CD4-positive, alpha-beta T cell (primary cell): ENCODE measurements around the gene ZBTB2. TPM values are rescaled to one million over a fixed set of nuclear protein-coding genes. Genes with fewer than 3 reads are reported as not detected.
"Not testable (repeated sequence)": the region's sequence is repeated elsewhere in the genome, so short reads cannot be mapped to it uniquely, and the experiment has no call there.

ENCODE experiments used
- ATAC-seq: fragments of 200-7000 bp; cut with Tn5 transposase; one replicate; pipeline ENCODE4 v1.10.0; 2022; ENCODE audit warnings: mild to moderate bottlenecking; ENCODE audit not compliant: poor library complexity
- CTCF ChIA-PET: fragments of 350-600 bp; sonication (Branson Sonifier 250); formaldehyde crosslinking; loops from one replicate; lab custom pipeline; 2021; ENCODE audit warnings: antibody characterized with exemption, inconsistent platforms; lab: Charles Lee
- POLR2A ChIA-PET: fragments of 350-600 bp; sonication (Branson Sonifier 250); formaldehyde crosslinking; loops from one replicate; lab custom pipeline; 2021; ENCODE audit warnings: antibody characterized with exemption, inconsistent platforms; lab: Charles Lee
- DNase-seq, 14 experiments: peaks; one replicate each; pipeline ENCODE4 v3.0.0-alpha.2; 2013 to 2020; ENCODE audit warnings: mixed read lengths in 2 of 14
- H3K27ac ChIP-seq, 2 donors: one replicate each; pipeline versions ENCODE4 v1.5.1 to v1.7.0; 2013; ENCODE audit warnings: low read length in 2 of 2, low read depth in 1 of 2, mild to moderate bottlenecking in 1 of 2
- H3K27me3 ChIP-seq, 2 experiments: 1 replicate in 1 of 2; 2 replicates in 1 of 2; pipeline versions ENCODE4 v1.6.1 to v1.7.0; 2013; ENCODE audit warnings: low read length in 2 of 2, control low read depth in 1 of 2, mild to moderate bottlenecking in 1 of 2, moderate library complexity in 1 of 2; ENCODE audit not compliant: insufficient read depth in 2 of 2, control insufficient read depth in 1 of 2
- H3K36me3 ChIP-seq: one replicate; pipeline ENCODE4 v1.6.1; 2013; ENCODE audit warnings: low read length, control low read depth; ENCODE audit not compliant: insufficient read depth
- H3K4me1 ChIP-seq: one replicate; pipeline ENCODE4 v1.6.1; 2013; ENCODE audit warnings: low read length, control low read depth; ENCODE audit not compliant: insufficient read depth
- H3K4me3 ChIP-seq: one replicate; pipeline ENCODE4 v1.5.1; 2013; ENCODE audit warnings: mild to moderate bottlenecking, low read length, moderate library complexity
- H3K9me3 ChIP-seq, 2 experiments: 1 replicate in 1 of 2; 2 replicates in 1 of 2; pipeline versions ENCODE4 v1.6.1 to v1.7.0; 2013; ENCODE audit warnings: low read length in 2 of 2, mild to moderate bottlenecking in 2 of 2, control low read depth in 1 of 2, moderate library complexity in 1 of 2; ENCODE audit not compliant: control insufficient read depth in 1 of 2, insufficient read depth in 1 of 2
- H3K27ac Mint-ChIP-seq: one replicate; pipeline ENCODE4 v1.8.0; 2020; ENCODE audit warnings: mixed read lengths
- H3K27me3 Mint-ChIP-seq: one replicate; pipeline ENCODE4 v1.8.0; 2021; ENCODE audit warnings: mixed read lengths
- H3K36me3 Mint-ChIP-seq: one replicate; pipeline ENCODE4 v1.8.0; 2021; ENCODE audit warnings: low read depth, mixed read lengths
- H3K4me1 Mint-ChIP-seq: one replicate; pipeline ENCODE4 v1.8.0; 2021; ENCODE audit warnings: low read depth, mixed read lengths
- H3K4me3 Mint-ChIP-seq: one replicate; pipeline ENCODE4 v1.8.0; 2020; ENCODE audit warnings: mild to moderate bottlenecking, mixed read lengths
- H3K9me3 Mint-ChIP-seq: one replicate; pipeline ENCODE4 v1.8.0; 2020; ENCODE audit warnings: mixed read lengths
- CTCF ChIP-seq: fragments of 200-600 bp; IDR thresholded peaks from one replicate; pipeline ENCODE4 v1.8.0; 2022; ENCODE audit warnings: antibody characterized with exemption, mild to moderate bottlenecking
- intact Hi-C, 2 experiments: fragments of 100-400 bp; cut with DNase I in 1 of 2; cut with micrococcal nuclease in 1 of 2; formaldehyde crosslinking; loops; one replicate each; pipeline versions ENCODE4 v1.15.1 to v1.9.0; 2023 to 2025; cut with DNase I, micrococcal nuclease
- total RNA-seq, 174 experiments: library from RNA in 2 of 174; stranded (reverse) in 2 of 174; gene quantifications; one replicate each; pipeline ENCODE4 v1.2.3 and lab custom pipeline; 2021 to 2026

The ZBTB2 gene
- total RNA-seq, 2 experiments from 2014 or later, result 18.6 to 19.1 TPM

- intact Hi-C loops, result loop anchor here in 1 of 2 experiments (2.0 to 10.0 kb wide), 4 partner anchors 14 to 1840 kb away; partner anchors contain the start of genes FBXO5 and PPIL4
- Histone ChIP-seq H3K36me3 (peaks cover 11% of the 10 kb centered on the region), H3K27ac (no peak overlapping the region), H3K9me3 (no peaks in the 10 kb centered on the region), H3K4me3 (no peak overlapping the region), H3K4me1 (peaks cover 44% of the 10 kb centered on the region), H3K27me3 (no peaks in the 10 kb centered on the region)
- ATAC-seq, result no peak
- peaks cover 73% of the 10 kb centered on the region for H3K4me1 Mint-ChIP-seq
- ChIA-PET POLR2A (interaction anchor here (0.8 to 1.4 kb wide), 4 partner anchors 10 to 67 kb away, joined by 3 to 5 read pairs (median 4); partner anchors contain the start of gene RMND1), CTCF (interaction anchor here (1.0 to 1.4 kb wide), 2 partner anchors 21 to 51 kb away, joined by 3 to 5 read pairs; no protein-coding TSS in a partner anchor)
- DNase-seq, result peak in 2 of 14 experiments; percentile 39 to 59
- peaks cover 18% of the 10 kb centered on the region for H3K36me3 Mint-ChIP-seq
- peak overlapping the region; percentile 66 for H3K27ac Mint-ChIP-seq
- TF ChIP-seq CTCF, result no peak
- H3K4me3 Mint-ChIP-seq, result no peak overlapping the region
- H3K9me3 Mint-ChIP-seq, result no peaks in the 10 kb centered on the region
- no peaks in the 10 kb centered on the region for H3K27me3 Mint-ChIP-seq
These were observed 6.2 kb downstream of the ZBTB2 start for GRCh38 chr6:151385177-151385576.

- ChIA-PET CTCF (no interaction called here), POLR2A (interaction anchor here (0.9 kb wide), 1 partner anchor 68 kb away, joined by 3 read pairs; the partner anchor contains the start of gene RMND1)
- H3K9me3 ChIP-seq, result no peaks in the 10 kb centered on the region
- H3K27ac ChIP-seq, result no peak overlapping the region
- peaks cover 11% of the 10 kb centered on the region for H3K36me3 ChIP-seq
- no peak overlapping the region for H3K4me3 ChIP-seq
- no peak for DNase-seq
- H3K27me3 Mint-ChIP-seq, result no peaks in the 10 kb centered on the region
- peaks cover 42% of the 10 kb centered on the region for H3K4me1 ChIP-seq
- no peak for TF ChIP-seq CTCF
- H3K27ac Mint-ChIP-seq, result peak overlapping the region; percentile 66
- ATAC-seq, result no peak
- H3K9me3 Mint-ChIP-seq, result no peaks in the 10 kb centered on the region
- H3K4me3 Mint-ChIP-seq, result peak overlapping the region; percentile 13
- peaks cover 76% of the 10 kb centered on the region for H3K4me1 Mint-ChIP-seq
- intact Hi-C loops, result loop anchor here in 1 of 2 experiments (2.0 to 10.0 kb wide), 4 partner anchors 13 to 1839 kb away; partner anchors contain the start of genes FBXO5 and PPIL4
- H3K27me3 ChIP-seq, result no peaks in the 10 kb centered on the region
- peaks cover 9% of the 10 kb centered on the region for H3K36me3 Mint-ChIP-seq
These were observed 7.2 kb downstream of the ZBTB2 start for GRCh38 chr6:151384151-151384550.

GRCh38 chr6:151382631-151383030, 8.7 kb downstream of the ZBTB2 start:
- H3K9me3 Mint-ChIP-seq, H3K36me3 Mint-ChIP-seq, H3K4me3 ChIP-seq, H3K27me3 ChIP-seq, DNase-seq, H3K27me3 Mint-ChIP-seq, H3K27ac Mint-ChIP-seq, H3K27ac ChIP-seq, H3K9me3 ChIP-seq, H3K4me3 Mint-ChIP-seq, ATAC-seq: not testable (repeated sequence)
- Histone ChIP-seq H3K4me1 (peaks cover 34% of the 10 kb centered on the region), H3K36me3 (peaks cover 11% of the 10 kb centered on the region)
- ChIA-PET CTCF (interaction anchor here (0.6 to 0.8 kb wide), 2 partner anchors 9 to 94 kb away, joined by 3 read pairs; no protein-coding TSS in a partner anchor), POLR2A (interaction anchor here (5.1 kb wide), 1 partner anchor 8 kb away, joined by 45 read pairs; the partner anchor contains the start of gene ZBTB2)
- intact Hi-C loops, result loop anchor here in 1 of 2 experiments (10.0 kb wide), 3 partner anchors 792 to 1838 kb away; partner anchors contain the start of genes FBXO5 and PPIL4
- H3K4me1 Mint-ChIP-seq, result peaks cover 74% of the 10 kb centered on the region
